Colon (tissue), 2 donors: ENCODE data around the gene DBI.
"Not testable (repeated sequence)": the region's sequence is repeated elsewhere in the genome, so short reads cannot be mapped to it uniquely, and the experiment has no call there.

Experiments used
- FAIRE-seq: peaks from 2 replicates; lab custom pipeline; 2012; peaks lifted over from hg19 to GRCh38; lab: Jason Lieb, UNC
- donor health status: control.
- donor health status: control.

DBI gene

DNA sequence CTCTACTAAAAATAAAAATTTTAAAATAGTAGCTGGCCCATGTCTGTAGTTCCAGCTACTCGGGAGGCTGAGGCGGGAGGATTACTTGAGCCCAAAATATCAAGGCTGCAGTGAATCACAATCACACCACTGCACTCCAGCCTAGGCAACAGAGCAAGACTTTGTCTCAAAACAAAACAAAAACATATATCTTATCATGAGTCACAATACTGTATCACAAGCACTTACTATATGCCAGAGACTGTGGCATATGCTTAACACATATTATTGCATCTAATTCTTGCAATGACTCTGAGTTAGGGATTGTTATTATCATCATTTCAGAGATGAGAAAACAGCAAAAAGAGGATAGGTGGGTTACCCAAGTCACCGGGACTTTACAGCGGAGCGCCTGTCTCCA is 35.3 kb downstream of the DBI start:
- no peak for FAIRE-seq

- FAIRE-seq, result no peak
These were observed 36.1 kb downstream of the DBI start for GRCh38 chr2:119402645-119403560.

DNA sequence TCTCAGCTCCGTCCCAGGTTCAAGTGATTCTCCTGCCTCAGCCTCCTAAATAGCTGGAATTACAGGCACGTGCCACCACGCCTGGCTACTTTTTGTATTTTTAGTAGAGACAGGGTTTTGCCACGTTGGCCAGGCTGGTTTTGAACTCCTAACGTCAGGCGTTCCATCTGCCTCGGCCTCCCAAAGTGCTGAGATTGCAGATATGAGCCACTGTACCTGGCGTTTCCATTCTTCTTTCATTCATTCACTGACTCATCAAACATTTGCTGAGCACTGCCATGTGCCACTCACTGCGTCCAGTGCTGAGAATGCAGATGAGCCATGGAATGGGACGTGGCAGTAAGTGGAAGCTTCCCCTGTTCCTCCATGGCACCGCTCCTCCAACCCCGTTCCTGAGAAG is 36.8 kb downstream of the DBI start:
- FAIRE-seq, result not testable (repeated sequence)

DNA sequence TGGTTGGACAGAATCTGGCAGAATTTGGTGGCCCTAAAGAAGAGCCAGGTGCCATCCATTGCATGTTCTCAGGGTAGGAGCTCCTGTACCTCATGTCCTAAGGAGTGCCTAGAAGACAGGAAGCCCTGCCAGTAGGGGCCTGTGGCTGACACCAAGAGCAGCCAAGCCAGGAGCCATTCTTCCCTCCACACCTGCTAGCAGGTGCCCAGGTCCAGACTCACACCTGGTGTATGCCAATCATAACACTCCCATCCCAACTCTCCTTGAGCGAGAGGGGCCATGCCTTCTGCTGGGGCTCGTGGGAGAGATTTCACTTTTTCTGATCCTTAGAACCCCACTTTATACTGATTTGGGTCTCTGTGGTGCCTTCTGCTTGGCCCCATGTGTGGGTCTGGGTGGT is 38.4 kb downstream of the DBI start:
- no peak for FAIRE-seq

DNA sequence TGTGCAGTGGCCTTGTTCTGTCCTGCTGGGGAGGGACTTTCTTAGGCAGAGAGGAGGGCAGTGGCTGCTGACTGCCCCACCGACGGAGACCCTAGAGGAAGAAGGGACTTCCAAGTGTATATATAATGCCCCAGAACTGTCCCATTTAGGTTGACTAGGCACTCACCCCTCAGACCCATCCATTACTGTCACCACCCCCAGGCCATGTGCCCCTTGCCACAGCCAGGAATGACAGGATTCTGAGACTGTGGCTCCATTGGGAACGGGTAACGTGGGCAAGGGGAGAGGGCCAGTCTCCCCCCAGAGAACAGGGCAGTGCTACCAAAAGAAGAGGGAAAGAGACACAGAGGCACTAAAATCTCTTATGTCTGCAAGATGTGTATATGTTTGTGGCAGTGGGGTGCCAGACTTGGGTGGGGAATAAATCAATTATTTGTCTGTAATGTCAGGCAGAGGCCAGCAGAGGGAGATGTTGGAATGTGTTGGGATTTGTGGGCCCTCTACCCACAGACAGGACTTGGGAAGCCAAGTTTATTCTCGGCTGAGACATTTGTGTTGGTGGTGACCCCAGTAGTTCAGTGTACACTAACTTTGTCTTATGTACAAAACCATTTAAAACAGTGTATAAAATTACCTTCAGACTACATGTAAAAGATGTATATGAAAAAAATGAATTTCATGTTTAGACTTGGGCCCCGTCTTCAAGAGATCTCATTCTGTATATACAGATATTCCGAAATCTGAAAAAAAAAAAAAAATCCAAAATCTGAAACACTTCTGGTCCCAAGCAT is 40.8 kb downstream of the DBI start:
- peak; percentile 31 for FAIRE-seq

DNA sequence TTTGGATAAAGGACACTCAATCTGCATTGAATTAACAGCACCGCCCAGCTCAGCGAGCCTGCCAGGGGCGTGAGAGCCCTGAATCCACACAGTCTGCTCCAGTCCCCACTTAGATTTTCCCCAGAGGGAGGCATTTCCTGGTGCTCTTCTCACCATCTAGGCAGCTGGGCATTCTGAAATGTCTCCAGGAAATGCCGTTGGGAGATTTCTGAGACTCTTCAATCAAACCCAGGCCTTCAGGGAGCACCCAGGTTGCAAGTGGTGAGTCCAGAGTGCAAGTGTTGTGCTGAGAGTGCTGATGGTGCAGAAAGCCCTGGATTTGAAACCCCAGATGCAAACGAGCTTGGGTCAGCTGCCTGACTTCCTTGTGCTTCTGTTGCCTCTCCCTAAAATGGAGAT is 41.4 kb downstream of the DBI start:
- no peak for FAIRE-seq

- no peak for FAIRE-seq
These were observed 42.7 kb downstream of the DBI start for GRCh38 chr2:119409506-119409905.

DNA sequence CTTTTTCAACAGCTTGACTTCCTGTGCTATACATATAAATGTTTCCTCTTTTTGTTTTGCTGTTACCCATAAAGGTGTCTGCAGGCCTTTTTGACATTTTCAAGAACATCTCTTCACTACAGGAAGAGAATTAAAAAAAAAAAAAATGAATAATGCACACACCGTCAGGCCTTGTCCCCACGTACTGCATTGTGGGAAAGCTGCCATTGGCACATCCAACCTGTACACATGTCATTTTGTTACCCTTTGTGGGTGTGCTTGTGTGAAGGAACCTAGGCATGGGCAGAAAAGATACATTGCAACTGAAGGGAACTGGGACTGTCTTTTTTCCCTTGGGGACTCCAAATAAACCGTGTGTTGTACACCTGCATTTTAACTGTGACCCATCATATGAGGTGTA is 48.1 kb downstream of the DBI start:
- no peak for FAIRE-seq

DNA sequence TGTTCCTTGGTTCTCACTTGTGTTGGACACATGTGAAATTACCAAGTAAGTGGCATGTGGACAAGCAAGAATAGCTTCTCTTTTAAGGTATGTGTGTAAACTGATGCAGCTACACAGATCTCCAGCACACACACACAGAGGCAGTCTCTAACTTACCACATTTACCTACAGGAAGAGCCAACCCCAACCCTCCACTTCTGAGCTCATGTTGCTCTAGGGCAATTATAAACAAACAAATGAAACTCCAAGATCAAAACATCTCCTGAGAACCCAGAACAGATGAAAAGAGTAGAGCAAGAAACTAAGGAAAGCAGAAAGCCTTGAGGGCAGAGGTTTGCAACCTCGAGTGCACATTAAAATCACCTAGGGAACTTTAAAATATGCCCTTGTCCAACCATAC is 48.9 kb downstream of the DBI start:
- FAIRE-seq, result no peak

DNA sequence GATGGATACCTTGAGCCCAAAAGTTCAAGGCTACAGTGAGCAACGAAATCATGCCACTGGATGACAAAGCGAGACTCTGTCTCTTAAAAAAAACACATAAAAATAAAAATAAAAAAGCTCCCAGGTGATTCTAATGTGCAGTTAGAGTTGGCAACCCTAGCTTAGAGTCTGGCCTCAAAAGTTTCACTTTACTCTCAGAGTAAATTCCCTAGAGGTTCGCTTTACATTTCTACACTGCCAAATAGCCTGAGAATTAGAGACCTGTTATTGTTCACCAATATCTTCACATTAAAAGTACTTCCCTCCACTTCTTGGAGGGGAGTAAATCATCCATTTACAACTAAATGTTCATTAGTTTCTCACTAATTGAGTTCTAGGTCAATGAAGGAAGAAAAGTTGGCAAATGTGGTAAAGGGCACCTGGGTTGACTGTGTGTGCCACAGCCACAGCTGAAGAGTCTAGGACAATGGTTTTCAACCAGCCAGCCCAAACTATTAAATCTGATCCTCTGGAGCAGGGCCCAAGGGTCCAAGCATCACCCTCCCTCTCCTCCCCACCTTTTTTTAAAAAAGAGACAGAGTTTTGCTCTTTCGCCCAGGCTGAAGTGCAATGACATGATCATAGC is 49.6 kb downstream of the DBI start:
- no peak for FAIRE-seq

GRCh38 chr2:119417908-119418307 is 51.1 kb downstream of the DBI start:
- FAIRE-seq, result no peak

- FAIRE-seq, result no peak
These were observed 52.3 kb downstream of the DBI start for GRCh38 chr2:119419065-119419464.

DNA sequence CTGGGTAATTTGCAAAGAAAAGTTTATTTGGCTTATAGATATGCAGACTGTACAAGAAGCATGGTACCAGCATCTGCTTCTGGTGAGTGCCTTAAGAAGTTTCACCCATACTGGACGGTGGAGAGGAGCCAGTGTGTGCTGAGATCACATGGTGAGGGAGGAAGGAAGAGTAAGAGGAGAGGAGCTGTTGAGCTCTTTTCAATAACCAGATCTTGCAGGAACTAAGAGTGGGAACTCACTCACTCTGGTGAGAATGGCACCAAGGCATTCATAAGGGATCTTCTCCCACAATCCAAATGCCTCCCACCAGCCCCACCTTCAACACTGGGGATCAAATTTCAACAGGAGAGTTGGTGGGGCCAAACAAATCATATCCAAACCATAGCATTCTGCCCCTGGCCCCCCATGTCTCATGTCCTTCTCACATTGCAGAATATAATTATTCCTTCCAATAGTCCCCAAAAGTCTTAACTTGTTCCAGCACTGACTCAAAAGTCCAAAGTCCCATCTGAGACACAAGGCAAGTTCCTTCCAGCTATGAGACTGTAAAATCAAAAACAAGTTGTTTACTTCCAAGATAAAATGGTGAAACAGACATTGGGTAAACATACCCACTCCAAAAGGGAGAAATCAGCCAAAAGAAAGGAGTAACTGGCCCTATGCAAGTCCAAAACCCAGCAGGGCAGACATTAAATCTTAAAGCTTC is 53.2 kb downstream of the DBI start:
- FAIRE-seq, result no peak

DNA sequence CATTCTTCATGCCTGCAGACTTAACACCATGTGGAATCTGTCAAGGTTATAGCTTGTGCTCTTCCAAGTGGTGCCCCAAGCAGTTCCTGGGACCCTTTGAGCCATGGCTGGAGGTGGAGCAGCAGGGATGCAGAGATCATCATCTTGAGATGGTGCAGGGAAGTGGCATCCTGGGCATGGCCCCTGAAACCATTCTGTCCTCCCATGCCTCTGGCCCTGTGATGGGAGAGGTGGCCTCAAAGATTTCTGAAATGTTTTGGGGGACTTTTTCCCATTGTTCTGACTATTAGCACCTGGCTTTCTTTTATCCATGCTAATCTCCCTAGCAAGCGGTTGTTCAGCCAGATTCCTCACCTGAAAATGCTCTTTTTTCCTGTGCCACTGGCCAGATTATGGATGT is 54.5 kb downstream of the DBI start:
- no peak for FAIRE-seq

DNA sequence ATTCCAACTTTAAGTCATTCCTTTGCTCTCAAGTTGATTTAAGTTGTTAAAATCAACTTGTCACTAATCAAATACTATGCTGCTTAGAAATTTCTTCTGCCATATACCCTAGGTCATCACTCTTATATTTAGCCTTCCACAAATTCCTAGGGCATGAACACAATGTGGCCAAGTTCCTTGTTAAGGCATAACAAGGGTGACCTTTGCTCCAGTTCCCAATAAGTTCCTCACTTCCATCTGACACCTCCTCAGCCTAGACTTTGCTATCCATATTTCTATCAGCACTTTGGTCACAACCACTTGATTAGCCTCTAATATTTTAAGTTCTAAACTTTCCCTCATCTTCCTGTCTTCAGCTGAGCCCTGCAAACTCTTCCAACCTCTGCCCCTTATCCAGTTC is 55.0 kb downstream of the DBI start:
- no peak for FAIRE-seq
